Keratinocyte (primary cell): Measurements from ENCODE around the gene TWF2.

Experiments
- CTCF ChIP-seq, 3 experiments: IDR thresholded peaks in 1 of 3; conservative IDR thresholded peaks in 1 of 3; optimal IDR thresholded peaks in 1 of 3; 2 replicates in 2 of 3; 3 replicates in 1 of 3; pipeline versions ENCODE3 to v1.5.1; 2011; ENCODE audit warnings: low read length in 3 of 3, mild to moderate bottlenecking in 3 of 3, moderate library complexity in 2 of 3, control low read depth in 1 of 3, inconsistent platforms in 1 of 3; ENCODE audit not compliant: insufficient read depth in 2 of 3; ENCODE audit errors: extremely low read depth in 1 of 3
- EZH2 ChIP-seq: IDR thresholded peaks from one replicate; pipeline ENCODE4 v1.6.1; 2012; ENCODE audit warnings: inconsistent platforms, mild to moderate bottlenecking, low read length, moderate library complexity

GRCh38 chr3:52249683-52250082, 10.7 kb upstream of the TWF2 start:
- TF ChIP-seq CTCF (optimal IDR thresholded peaks at IDR 0.05 in 1 of 3, IDR thresholded peaks at IDR 0.05 in 1 of 3, conservative IDR thresholded peaks at IDR 0.05 in 1 of 3; ENCODE audit: extremely low read depth in 1 of 3, insufficient read depth in 2 of 3, low read length in 3 of 3) = no peak
- no peak for TF ChIP-seq EZH2
